SK-N-MC (cell line): ENCODE measurements around the gene IQCE.

Experiments used
- EZH2 ChIP-seq: fragments of 200-600 bp; sonication (generic); IDR thresholded peaks from one replicate; pipeline ENCODE4 v1.6.1; 2017; ENCODE audit warnings: antibody characterized with exemption
- POLR2AphosphoS5 ChIP-seq: IDR thresholded peaks from 2 replicates; pipeline ENCODE4 v1.6.1; 2012; ENCODE audit warnings: mild to moderate bottlenecking, low read depth, low read length, borderline replicate concordance

DNA sequence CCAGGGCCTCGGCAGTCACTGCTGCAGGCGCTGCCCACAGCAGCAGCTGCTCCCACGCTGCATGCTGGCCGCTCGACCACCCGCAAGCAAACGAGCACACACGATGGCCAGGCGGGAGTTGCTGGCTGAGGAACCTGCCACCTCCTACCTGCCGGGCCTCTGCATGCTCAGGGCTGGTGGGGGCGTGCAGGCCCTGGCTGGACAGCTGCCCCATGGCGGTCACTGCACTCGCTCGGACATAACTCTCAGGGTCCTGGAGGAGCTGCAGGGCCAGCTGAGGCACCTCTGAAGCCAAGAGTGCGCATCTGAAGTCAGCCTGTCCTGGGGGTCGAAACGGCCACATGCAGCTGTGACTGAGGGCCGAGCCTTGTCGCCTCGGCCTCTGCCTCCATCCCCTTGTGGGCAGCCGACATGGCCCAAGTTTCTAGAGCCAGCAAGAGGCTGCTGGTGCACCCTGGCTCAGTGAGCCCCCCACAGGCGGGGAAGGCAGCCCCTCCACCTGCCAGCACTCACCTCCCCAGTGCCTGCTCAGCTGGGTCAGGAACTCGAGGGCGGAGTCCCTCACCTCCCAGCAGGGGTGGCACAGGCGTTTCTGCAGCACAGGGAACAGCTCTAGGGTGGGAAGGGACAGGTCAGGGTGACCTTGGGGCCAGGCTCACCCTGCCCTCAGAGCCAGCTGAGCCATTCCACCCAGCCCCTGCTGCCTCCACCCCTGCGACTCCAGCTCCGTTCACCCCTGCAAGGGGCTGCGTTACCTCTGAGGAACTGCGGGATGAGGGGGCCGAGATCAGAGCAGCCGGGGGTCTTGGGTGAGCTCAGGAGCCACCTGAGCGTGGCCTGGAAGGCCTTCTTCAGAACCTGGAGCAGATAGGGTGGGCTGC, 19.5 kb upstream of the IQCE start:
- TF ChIP-seq EZH2 (no peak), POLR2AphosphoS5 (no peak)
